Smooth muscle cell (in vitro differentiated cells): Measurements from ENCODE around the gene NAV3. TPM values are rescaled to one million over a fixed set of nuclear protein-coding genes. Genes with fewer than 3 reads are reported as not detected.

ENCODE experiments used
- DNase-seq: peaks from one replicate; lab custom pipeline; 2025; ENCODE audit not compliant: unreplicated experiment; lab: John Stamatoyannopoulos, UW
- H2AFZ ChIP-seq: fragments of 200-600 bp; sonication (generic); 2 replicates; pipeline ENCODE4 v1.6.0; 2016; ENCODE audit warnings: antibody characterized with exemption, low read depth, mild to moderate bottlenecking
- H3F3A ChIP-seq: fragments of 200-600 bp; sonication (generic); 2 replicates; pipeline ENCODE4 v1.6.0; 2017; ENCODE audit warnings: antibody characterized with exemption, low read depth
- H3K27ac ChIP-seq: fragments of 200-600 bp; sonication (generic); 2 replicates; pipeline ENCODE4 v1.5.1; 2016; ENCODE audit warnings: low read depth, mild to moderate bottlenecking
- H3K27me3 ChIP-seq: fragments of 200-600 bp; sonication (generic); 2 replicates; pipeline ENCODE4 v1.6.1; 2016; ENCODE audit warnings: low read depth, mild to moderate bottlenecking
- H3K36me3 ChIP-seq: fragments of 200-600 bp; sonication (generic); 2 replicates; pipeline ENCODE4 v1.5.1; 2016; ENCODE audit warnings: low read depth
- H3K4me1 ChIP-seq: fragments of 200-600 bp; sonication (generic); 2 replicates; pipeline ENCODE4 v1.5.1; 2016; ENCODE audit warnings: low read depth
- H3K4me2 ChIP-seq: fragments of 200-600 bp; sonication (generic); 2 replicates; pipeline ENCODE4 v1.6.0; 2016; ENCODE audit warnings: mild to moderate bottlenecking
- H3K4me3 ChIP-seq: fragments of 200-600 bp; sonication (generic); 2 replicates; pipeline ENCODE4 v1.5.1; 2016; ENCODE audit warnings: mild to moderate bottlenecking
- H3K79me2 ChIP-seq: fragments of 200-600 bp; sonication (generic); 2 replicates; pipeline ENCODE4 v1.6.0; 2016; ENCODE audit warnings: low read depth, mild to moderate bottlenecking
- H3K9ac ChIP-seq: fragments of 200-600 bp; sonication (generic); 2 replicates; pipeline ENCODE4 v1.6.0; 2016; ENCODE audit warnings: low read depth
- H3K9me3 ChIP-seq: fragments of 200-600 bp; sonication (generic); replicated peaks from 2 replicates; pipeline ENCODE4 v1.5.1; 2016; ENCODE audit warnings: low read depth
- H4K20me1 ChIP-seq: fragments of 200-600 bp; sonication (generic); 2 replicates; pipeline ENCODE4 v1.6.0; 2016; ENCODE audit warnings: low read depth
- CTCF ChIP-seq: fragments of 200-600 bp; sonication (generic); IDR thresholded peaks from 2 replicates; pipeline ENCODE4 v1.5.1; 2017; ENCODE audit warnings: borderline replicate concordance, mild to moderate bottlenecking, antibody characterized with exemption; ENCODE audit not compliant: insufficient read depth, poor library complexity, severe bottlenecking
- WGBS: methylation state at CpG from one replicate; pipeline ENCODE4 v1.1.7; 2016; ENCODE audit warnings: low lambda C conversion rate; 5-methylcytosine and 5-hydroxymethylcytosine counted together
- polyA plus RNA-seq: library from polyadenylated mRNA; unstranded; fragments of >200 nt; fragmentation: Nextera tagmentation; extraction: Ambion mirVana; gene quantifications from 2 replicates; pipeline ENCODE4 v1.2.1, GENCODE V29; 2016
- total RNA-seq: library from RNA; depleted of rRNA; stranded (reverse); fragments of >200 nt; gene quantifications from 2 replicates; pipeline ENCODE4 v1.2.3, GENCODE V29; 2014

Gene NAV3
- total and polyA plus RNA-seq, 2 experiments from 2014 or later, result 8.0 to 31.0 TPM

DNA sequence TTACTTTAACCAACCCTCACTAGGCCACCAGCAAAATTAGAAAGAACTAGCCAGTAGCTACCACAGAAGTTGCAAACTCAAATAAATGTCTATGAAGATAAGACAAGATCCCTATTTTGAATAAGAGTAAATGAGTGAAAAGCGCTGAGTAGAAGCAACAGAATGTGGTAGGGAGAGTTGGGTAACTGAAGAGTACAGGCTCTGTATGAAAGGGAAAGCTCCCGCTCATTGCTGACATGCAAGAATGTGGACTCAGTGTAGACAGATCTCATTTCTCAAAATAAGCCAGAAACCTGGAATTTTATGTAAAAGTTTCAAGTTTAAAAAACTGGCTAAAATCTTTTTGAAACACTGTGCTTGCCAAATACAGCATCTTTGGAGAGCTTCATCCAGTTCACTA lies 63.9 kb downstream of the NAV3 start:
- no peaks in the 10 kb centered on the region for H3K9me3 ChIP-seq
- no peak for DNase-seq
- no peaks in the 10 kb centered on the region for H3K4me1 ChIP-seq
- no peak overlapping the region for H3K9ac ChIP-seq
- no peak overlapping the region for H3K4me3 ChIP-seq
- H3K79me2 ChIP-seq, result no peaks in the 10 kb centered on the region
- H3K27me3 ChIP-seq, result no peaks in the 10 kb centered on the region
- H3K36me3 ChIP-seq, result no peaks in the 10 kb centered on the region
- no peak for TF ChIP-seq CTCF
- H3K27ac ChIP-seq, result no peak overlapping the region
- H4K20me1 ChIP-seq, result no peaks in the 10 kb centered on the region
- 79% methylated on average over 2 of the region's 2 CpGs for WGBS
- no peaks in the 10 kb centered on the region for H3F3A ChIP-seq
- H3K4me2 ChIP-seq, result no peak overlapping the region
- no peak overlapping the region for H2AFZ ChIP-seq

- no peak overlapping the region for H3K9ac ChIP-seq
- no peak for DNase-seq
- no peak overlapping the region for H3K4me3 ChIP-seq
- H2AFZ ChIP-seq, result no peak overlapping the region
- H3K36me3 ChIP-seq, result no peaks in the 10 kb centered on the region
- no peaks in the 10 kb centered on the region for H3K4me1 ChIP-seq
- H4K20me1 ChIP-seq, result no peaks in the 10 kb centered on the region
- no peaks in the 10 kb centered on the region for H3K9me3 ChIP-seq
- no peak overlapping the region for H3K4me2 ChIP-seq
- TF ChIP-seq CTCF, result no peak
- H3K27me3 ChIP-seq, result no peaks in the 10 kb centered on the region
- no peaks in the 10 kb centered on the region for H3F3A ChIP-seq
- no peak overlapping the region for H3K27ac ChIP-seq
- no peaks in the 10 kb centered on the region for H3K79me2 ChIP-seq
Observed at GRCh38 chr12:77895699-77896098, 65.0 kb downstream of the NAV3 start.

GRCh38 chr12:77907936-77908335 lies 77.2 kb downstream of the NAV3 start:
- Histone ChIP-seq H3K4me2 (no peak overlapping the region), H3K4me3 (no peak overlapping the region), H4K20me1 (no peaks in the 10 kb centered on the region), H2AFZ (no peak overlapping the region), H3K27me3 (no peaks in the 10 kb centered on the region), H3K79me2 (no peaks in the 10 kb centered on the region), H3K27ac (no peak overlapping the region), H3F3A (no peaks in the 10 kb centered on the region), H3K36me3 (no peaks in the 10 kb centered on the region), H3K9ac (no peak overlapping the region), H3K4me1 (no peaks in the 10 kb centered on the region), H3K9me3 (no peaks in the 10 kb centered on the region)
- DNase-seq, result no peak
- 87% methylated on average over 1 of the region's 1 CpG for WGBS
- no peak for TF ChIP-seq CTCF

DNA sequence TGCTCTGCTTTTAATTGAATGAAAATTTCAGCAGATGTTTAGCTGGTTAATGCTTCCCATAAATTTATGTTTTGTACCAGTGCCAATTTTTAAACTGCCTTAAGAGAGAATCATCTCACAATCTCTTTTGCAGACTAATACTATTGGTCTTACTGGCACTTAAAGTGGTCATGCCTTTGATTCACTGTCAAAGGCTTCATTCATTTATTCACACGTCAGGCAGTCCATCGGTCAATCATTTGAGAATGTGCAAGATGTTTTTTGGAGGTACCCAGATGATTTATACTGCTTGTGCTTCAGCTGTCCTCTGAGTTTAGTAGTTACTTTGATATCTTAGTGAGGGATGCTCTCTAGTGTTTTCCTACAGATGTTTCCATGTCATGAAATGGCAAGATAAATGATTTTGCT lies 83.4 kb downstream of the NAV3 start:
- 78% methylated on average over 2 of the region's 2 CpGs for WGBS
- H3K36me3 ChIP-seq, result no peaks in the 10 kb centered on the region
- H3K4me2 ChIP-seq, result no peak overlapping the region
- no peak for TF ChIP-seq CTCF
- no peaks in the 10 kb centered on the region for H3K9me3 ChIP-seq
- H4K20me1 ChIP-seq, result no peaks in the 10 kb centered on the region
- no peaks in the 10 kb centered on the region for H3K27me3 ChIP-seq
- H3F3A ChIP-seq, result no peaks in the 10 kb centered on the region
- no peak for DNase-seq
- H3K79me2 ChIP-seq, result no peaks in the 10 kb centered on the region
- H3K4me1 ChIP-seq, result no peaks in the 10 kb centered on the region
- no peak overlapping the region for H3K9ac ChIP-seq
- no peak overlapping the region for H2AFZ ChIP-seq
- no peak overlapping the region for H3K27ac ChIP-seq
- H3K4me3 ChIP-seq, result no peak overlapping the region
